Measurements from ENCODE around the gene ROBO1. TPM values are rescaled to one million over a fixed set of nuclear protein-coding genes. Genes with fewer than 3 reads are reported as not detected.

Gene ROBO1
- total RNA-seq, 1 donor from 2014 or later: 73.8 TPM

DNA sequence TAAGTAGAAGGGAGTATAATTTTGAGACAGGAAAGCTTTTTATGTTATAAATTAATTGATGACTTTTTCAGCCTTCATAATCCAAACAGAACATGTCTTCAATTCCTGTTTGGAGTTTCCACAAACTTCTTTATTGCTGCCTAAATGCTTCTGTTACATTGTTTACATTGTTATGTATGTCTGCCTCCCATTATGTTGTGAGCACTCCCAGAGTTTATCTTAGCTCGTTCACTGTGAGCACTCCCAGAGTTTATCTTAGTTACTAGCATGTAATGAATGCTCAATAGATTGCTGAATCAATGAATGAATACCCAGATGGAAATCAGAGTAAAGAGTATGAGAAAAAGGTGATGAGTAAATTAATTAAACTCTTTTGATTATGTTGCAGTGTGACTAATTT lies 1178.0 kb downstream of the ROBO1 start:
- no peak overlapping the region for H3K4me3 Mint-ChIP-seq (ENCODE audit: unreplicated experiment)
- no peak for DNase-seq (ENCODE audit: extremely low spot score, unreplicated experiment)
- H3K36me3 Mint-ChIP-seq (ENCODE audit: unreplicated experiment): peaks cover 3% of the 10 kb centered on the region
- no peaks in the 10 kb centered on the region for H3K27me3 Mint-ChIP-seq (ENCODE audit: unreplicated experiment)
- H3K4me1 Mint-ChIP-seq (ENCODE audit: unreplicated experiment): no peaks in the 10 kb centered on the region
- no peak overlapping the region for H3K27ac Mint-ChIP-seq (ENCODE audit: unreplicated experiment)
- H3K9me3 Mint-ChIP-seq (ENCODE audit: unreplicated experiment): no peaks in the 10 kb centered on the region
- TF ChIP-seq, protein P1, sequence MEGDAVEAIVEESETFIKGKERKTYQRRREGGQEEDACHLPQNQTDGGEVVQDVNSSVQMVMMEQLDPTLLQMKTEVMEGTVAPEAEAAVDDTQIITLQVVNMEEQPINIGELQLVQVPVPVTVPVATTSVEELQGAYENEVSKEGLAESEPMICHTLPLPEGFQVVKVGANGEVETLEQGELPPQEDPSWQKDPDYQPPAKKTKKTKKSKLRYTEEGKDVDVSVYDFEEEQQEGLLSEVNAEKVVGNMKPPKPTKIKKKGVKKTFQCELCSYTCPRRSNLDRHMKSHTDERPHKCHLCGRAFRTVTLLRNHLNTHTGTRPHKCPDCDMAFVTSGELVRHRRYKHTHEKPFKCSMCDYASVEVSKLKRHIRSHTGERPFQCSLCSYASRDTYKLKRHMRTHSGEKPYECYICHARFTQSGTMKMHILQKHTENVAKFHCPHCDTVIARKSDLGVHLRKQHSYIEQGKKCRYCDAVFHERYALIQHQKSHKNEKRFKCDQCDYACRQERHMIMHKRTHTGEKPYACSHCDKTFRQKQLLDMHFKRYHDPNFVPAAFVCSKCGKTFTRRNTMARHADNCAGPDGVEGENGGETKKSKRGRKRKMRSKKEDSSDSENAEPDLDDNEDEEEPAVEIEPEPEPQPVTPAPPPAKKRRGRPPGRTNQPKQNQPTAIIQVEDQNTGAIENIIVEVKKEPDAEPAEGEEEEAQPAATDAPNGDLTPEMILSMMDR (IDR thresholded peaks at IDR 0.05): no peak

DNA sequence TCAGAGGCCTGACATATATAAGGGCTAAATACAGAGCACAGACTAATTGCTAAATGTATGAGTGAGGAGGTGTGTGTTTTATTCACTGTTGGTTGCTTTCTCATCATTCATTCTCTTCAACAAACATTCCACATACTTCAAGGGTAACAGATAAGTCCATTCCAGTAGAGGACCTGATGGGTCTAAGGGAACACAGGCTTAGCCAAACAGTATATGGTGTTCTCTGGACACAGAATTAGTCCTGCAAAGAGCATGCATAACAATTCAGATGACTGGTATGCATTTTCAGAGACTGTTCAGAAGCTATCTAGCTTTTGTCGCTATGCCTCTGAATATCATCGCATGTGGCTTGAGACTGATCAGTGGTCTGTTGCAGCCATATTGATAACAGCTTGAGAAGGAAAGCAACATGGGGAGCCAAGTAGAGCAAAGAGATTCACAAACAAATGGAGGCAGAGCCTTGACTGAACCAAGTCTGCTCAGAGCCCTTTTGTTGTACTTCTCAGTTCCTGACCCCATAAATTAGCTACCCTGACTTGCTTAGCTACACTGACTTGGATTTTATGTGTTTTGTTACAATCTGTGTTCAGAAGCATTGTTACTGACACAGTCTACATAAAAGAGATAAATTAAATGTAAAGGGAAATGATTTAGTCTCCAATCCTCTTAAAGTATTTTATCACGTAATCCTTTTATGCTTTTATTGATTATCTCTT lies 1178.7 kb downstream of the ROBO1 start:
- no peak overlapping the region for H3K27ac Mint-ChIP-seq (ENCODE audit: unreplicated experiment)
- H3K27me3 Mint-ChIP-seq (ENCODE audit: unreplicated experiment): no peaks in the 10 kb centered on the region
- TF ChIP-seq, protein P1 (IDR thresholded peaks at IDR 0.05): no peak

DNA sequence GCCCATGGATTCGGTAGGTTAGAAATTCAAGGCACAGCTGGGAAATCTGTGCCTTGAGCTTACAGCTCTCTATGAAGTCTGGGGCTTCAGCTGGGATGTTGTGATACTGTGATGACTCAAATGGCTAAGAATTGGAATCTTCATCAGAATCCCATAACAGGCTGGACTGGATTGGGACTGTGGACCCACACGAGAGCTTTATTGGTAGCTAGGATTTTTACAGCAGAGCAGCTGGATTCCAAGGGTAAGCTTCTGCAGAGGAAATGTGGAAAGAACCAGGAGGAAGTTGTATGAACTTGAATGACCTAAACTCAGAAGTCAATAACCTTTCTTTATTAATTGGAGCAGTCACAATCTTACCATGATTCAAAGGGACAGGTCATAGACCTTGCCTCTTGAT lies 1187.1 kb downstream of the ROBO1 start:
- TF ChIP-seq, protein P1 (IDR thresholded peaks at IDR 0.05): no peak
- no peak overlapping the region for H3K4me3 Mint-ChIP-seq (ENCODE audit: unreplicated experiment)
- DNase-seq (ENCODE audit: extremely low spot score, unreplicated experiment): no peak
- H3K27ac Mint-ChIP-seq (ENCODE audit: unreplicated experiment): no peak overlapping the region
- no peaks in the 10 kb centered on the region for H3K36me3 Mint-ChIP-seq (ENCODE audit: unreplicated experiment)
- no peaks in the 10 kb centered on the region for H3K4me1 Mint-ChIP-seq (ENCODE audit: unreplicated experiment)
- peaks cover 11% of the 10 kb centered on the region for H3K27me3 Mint-ChIP-seq (ENCODE audit: unreplicated experiment)
- no peaks in the 10 kb centered on the region for H3K9me3 Mint-ChIP-seq (ENCODE audit: unreplicated experiment)

More for the DNA sequence above, 1178.7 kb downstream of the ROBO1 start:
- peaks cover 2% of the 10 kb centered on the region for H3K36me3 Mint-ChIP-seq (ENCODE audit: unreplicated experiment)
- no peak for DNase-seq (ENCODE audit: extremely low spot score, unreplicated experiment)
- no peak overlapping the region for H3K4me3 Mint-ChIP-seq (ENCODE audit: unreplicated experiment)
- no peaks in the 10 kb centered on the region for H3K9me3 Mint-ChIP-seq (ENCODE audit: unreplicated experiment)
- H3K4me1 Mint-ChIP-seq (ENCODE audit: unreplicated experiment): no peaks in the 10 kb centered on the region

DNA sequence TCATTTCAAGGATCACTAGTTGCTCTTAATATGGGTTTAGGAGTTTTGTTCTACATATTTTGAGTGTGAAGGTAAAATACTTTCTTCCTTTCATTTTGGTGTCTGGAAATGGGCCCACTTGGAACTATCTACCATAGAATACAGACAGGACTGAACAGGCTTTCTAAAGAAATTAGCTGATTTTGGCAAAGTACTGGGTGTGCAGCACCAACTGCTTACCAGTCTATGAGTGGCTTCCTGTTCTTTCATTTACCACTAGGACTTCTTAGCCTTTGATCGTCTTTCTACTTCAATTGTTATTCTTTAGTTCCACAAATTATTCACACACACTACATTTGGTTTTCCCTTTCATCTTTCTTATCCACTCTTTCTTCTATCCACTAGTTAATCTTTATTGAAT lies 1196.3 kb downstream of the ROBO1 start:
- Mint-ChIP-seq H3K27ac (ENCODE audit: unreplicated experiment) (no peak overlapping the region), H3K27me3 (ENCODE audit: unreplicated experiment) (peaks cover 5% of the 10 kb centered on the region), H3K4me1 (ENCODE audit: unreplicated experiment) (no peaks in the 10 kb centered on the region), H3K4me3 (ENCODE audit: unreplicated experiment) (no peak overlapping the region), H3K9me3 (ENCODE audit: unreplicated experiment) (no peaks in the 10 kb centered on the region), H3K36me3 (ENCODE audit: unreplicated experiment) (no peaks in the 10 kb centered on the region)
- DNase-seq (ENCODE audit: extremely low spot score, unreplicated experiment): no peak
- TF ChIP-seq, protein P1 (IDR thresholded peaks at IDR 0.05): no peak

DNA sequence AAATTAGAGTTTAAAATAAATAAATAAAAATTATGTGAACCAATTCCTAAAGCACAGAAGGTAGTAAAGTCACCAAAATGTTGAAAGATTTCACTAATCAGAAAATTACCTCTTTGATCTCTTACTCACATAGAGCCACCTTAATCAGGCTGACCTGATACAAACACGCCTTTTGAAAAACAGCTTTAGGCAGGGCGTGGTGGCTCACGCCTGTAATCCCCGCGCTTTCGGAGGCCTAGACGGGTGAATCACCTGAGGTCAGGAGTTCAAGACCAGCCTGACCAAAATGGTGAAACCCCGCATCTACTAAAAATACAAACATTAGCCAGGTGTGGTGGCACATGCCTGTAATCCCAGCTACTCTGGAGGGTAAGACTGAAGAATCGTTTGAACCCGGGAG lies 1197.3 kb downstream of the ROBO1 start:
- Mint-ChIP-seq H3K9me3 (ENCODE audit: unreplicated experiment) (peaks cover 6% of the 10 kb centered on the region), H3K4me1 (ENCODE audit: unreplicated experiment) (no peaks in the 10 kb centered on the region), H3K36me3 (ENCODE audit: unreplicated experiment) (no peaks in the 10 kb centered on the region), H3K27ac (ENCODE audit: unreplicated experiment) (no peak overlapping the region), H3K27me3 (ENCODE audit: unreplicated experiment) (peaks cover 2% of the 10 kb centered on the region), H3K4me3 (ENCODE audit: unreplicated experiment) (no peak overlapping the region)
- TF ChIP-seq, protein P1 (IDR thresholded peaks at IDR 0.05): no peak
- no peak for DNase-seq (ENCODE audit: extremely low spot score, unreplicated experiment)

Measured in osteocyte (in vitro differentiated cells).